ENCODE data around the gene FKBP7. TPM values are rescaled to one million over a fixed set of nuclear protein-coding genes. Genes with fewer than 3 reads are reported as not detected.

FKBP7 gene
- total and polyA plus RNA-seq, 2 of the 13 experiments (the other 11 are each of a cell fraction or from before 2014, with no cell fraction given), result 12.4 to 14.8 TPM

DNA sequence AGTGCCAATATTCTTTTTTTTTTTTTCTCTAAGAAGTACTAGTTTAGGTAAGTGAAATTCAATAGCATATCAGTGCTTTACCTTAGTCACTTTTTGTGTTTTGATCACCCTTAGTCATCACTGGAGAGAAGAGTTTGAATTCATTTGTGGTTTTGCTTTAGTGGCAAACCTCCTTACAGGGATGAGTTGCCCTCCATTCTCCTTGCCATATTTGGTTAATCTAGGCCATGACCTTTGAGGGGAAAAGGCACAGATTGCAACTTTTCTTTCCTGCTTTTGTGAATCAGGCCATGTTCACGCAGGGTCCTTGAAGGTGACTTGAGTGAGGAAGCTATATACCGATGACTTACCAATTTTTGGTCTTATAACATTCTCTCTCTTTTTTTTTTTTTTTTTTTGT is 36.3 kb upstream of the FKBP7 start:
- Histone ChIP-seq H4K20me1 (ENCODE audit: insufficient read depth, low read length) (no peaks in the 10 kb centered on the region), H2AFZ (ENCODE audit: low read length) (no peak overlapping the region), H3K4me1 (ENCODE audit: insufficient read depth, low read length) (no peaks in the 10 kb centered on the region), H3K4me2 (ENCODE audit: low read depth, low read length) (no peak overlapping the region), H3K4me3 (replicated peaks in 1 of 3; ENCODE audit: insufficient read depth in 1 of 3, low read depth in 2 of 3, low read length in 3 of 3) (no peak overlapping the region), H3K27me3 (ENCODE audit: control insufficient read depth in 1 of 2, insufficient read depth in 2 of 2, low read length in 2 of 2) (no peaks in the 10 kb centered on the region), H3K27ac (ENCODE audit: extremely low read length, insufficient read depth, low read length) (no peak overlapping the region), H3K36me3 (replicated peaks in 1 of 2; ENCODE audit: control insufficient read depth in 1 of 2, insufficient read depth in 2 of 2, low read length in 2 of 2) (peaks cover 4 to 9% of the 10 kb centered on the region in 2 experiments; a peak in 4 of 5 replicates), H3K9me3 (ENCODE audit: low read length) (no peaks in the 10 kb centered on the region), H3K9ac (ENCODE audit: insufficient read depth, low read depth, low read length) (no peak overlapping the region), H3K79me2 (ENCODE audit: insufficient read depth, low read length) (no peaks in the 10 kb centered on the region)
- DNase-seq (ENCODE audit: low spot score) (no peak), FAIRE-seq (no peak), ATAC-seq (no peak)
- intact Hi-C loops (cut with micrococcal nuclease; ENCODE audit: unreplicated experiment) (no loop called here), in situ Hi-C loops (cut with HindIII; ENCODE audit: extremely low pct_ligation_motif_present, low pct_unique_long_range_greater_than_20kb) (no loop called here)
- TF ChIP-seq DR1 (CRISPR knock-in tag; IDR thresholded peaks at IDR 0.05), result no peak
- TF ChIP-seq SRF (IDR thresholded peaks at IDR 0.05; ENCODE audit: low read depth, low read length), result 0 out of 2 replicates have a peak, but pooled peaks have one; percentile 32
- BruUV-seq (replicated peaks), result no TSS peak
- ChIA-PET POLR2A (no interaction called here), CTCF (ENCODE audit: low intra/inter-chr PET ratio, low total read pairs) (no interaction called here)
- 97% methylated on average over 2 of the region's 2 CpGs for WGBS (ENCODE audit: low lambda C conversion rate)

DNA sequence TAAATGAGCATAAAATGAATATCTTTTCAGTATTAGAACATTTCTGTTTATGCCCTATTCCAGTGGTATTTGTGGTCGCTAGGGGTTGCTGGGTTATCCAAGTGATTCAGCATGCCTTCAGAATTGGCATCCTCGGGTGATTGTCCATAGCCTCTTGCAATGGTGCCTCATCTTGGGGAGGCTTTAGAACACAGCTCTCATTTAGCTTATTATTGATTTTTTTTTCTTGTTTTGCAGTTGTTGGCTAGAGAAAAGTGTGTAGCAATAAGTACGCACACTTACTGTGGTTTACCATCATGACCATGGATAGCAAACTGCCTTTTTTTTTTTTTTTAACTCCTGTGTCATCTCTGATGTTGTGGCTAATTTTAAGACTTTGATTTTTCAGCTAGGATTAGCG is 35.5 kb upstream of the FKBP7 start:
- ChIA-PET POLR2A (no interaction called here), CTCF (ENCODE audit: low intra/inter-chr PET ratio, low total read pairs) (no interaction called here)
- in situ Hi-C loops (cut with HindIII; ENCODE audit: extremely low pct_ligation_motif_present, low pct_unique_long_range_greater_than_20kb), result no loop called here
- Histone ChIP-seq H2AFZ (ENCODE audit: low read length) (no peak overlapping the region), H3K79me2 (ENCODE audit: insufficient read depth, low read length) (no peaks in the 10 kb centered on the region), H3K36me3 (replicated peaks in 1 of 2; ENCODE audit: control insufficient read depth in 1 of 2, insufficient read depth in 2 of 2, low read length in 2 of 2) (peaks cover 6 to 9% of the 10 kb centered on the region in 2 experiments; a peak in 4 of 5 replicates), H4K20me1 (ENCODE audit: insufficient read depth, low read length) (no peaks in the 10 kb centered on the region), H3K27me3 (ENCODE audit: control insufficient read depth in 1 of 2, insufficient read depth in 2 of 2, low read length in 2 of 2) (no peaks in the 10 kb centered on the region), H3K4me2 (ENCODE audit: low read depth, low read length) (no peak overlapping the region), H3K27ac (ENCODE audit: extremely low read length, insufficient read depth, low read length) (no peak overlapping the region), H3K9me3 (ENCODE audit: low read length) (no peaks in the 10 kb centered on the region), H3K4me1 (ENCODE audit: insufficient read depth, low read length) (no peaks in the 10 kb centered on the region), H3K9ac (ENCODE audit: insufficient read depth, low read depth, low read length) (no peak overlapping the region), H3K4me3 (replicated peaks in 1 of 3; ENCODE audit: insufficient read depth in 1 of 3, low read depth in 2 of 3, low read length in 3 of 3) (no peak overlapping the region)
- 95% methylated on average over 4 of the region's 4 CpGs for WGBS (ENCODE audit: low lambda C conversion rate)
- intact Hi-C loops (cut with micrococcal nuclease; ENCODE audit: unreplicated experiment), result no loop called here
- no peak for DNase-seq (ENCODE audit: low spot score)
- no peak for ATAC-seq
- no TSS peak for BruUV-seq (replicated peaks)
- TF ChIP-seq, protein P1, sequence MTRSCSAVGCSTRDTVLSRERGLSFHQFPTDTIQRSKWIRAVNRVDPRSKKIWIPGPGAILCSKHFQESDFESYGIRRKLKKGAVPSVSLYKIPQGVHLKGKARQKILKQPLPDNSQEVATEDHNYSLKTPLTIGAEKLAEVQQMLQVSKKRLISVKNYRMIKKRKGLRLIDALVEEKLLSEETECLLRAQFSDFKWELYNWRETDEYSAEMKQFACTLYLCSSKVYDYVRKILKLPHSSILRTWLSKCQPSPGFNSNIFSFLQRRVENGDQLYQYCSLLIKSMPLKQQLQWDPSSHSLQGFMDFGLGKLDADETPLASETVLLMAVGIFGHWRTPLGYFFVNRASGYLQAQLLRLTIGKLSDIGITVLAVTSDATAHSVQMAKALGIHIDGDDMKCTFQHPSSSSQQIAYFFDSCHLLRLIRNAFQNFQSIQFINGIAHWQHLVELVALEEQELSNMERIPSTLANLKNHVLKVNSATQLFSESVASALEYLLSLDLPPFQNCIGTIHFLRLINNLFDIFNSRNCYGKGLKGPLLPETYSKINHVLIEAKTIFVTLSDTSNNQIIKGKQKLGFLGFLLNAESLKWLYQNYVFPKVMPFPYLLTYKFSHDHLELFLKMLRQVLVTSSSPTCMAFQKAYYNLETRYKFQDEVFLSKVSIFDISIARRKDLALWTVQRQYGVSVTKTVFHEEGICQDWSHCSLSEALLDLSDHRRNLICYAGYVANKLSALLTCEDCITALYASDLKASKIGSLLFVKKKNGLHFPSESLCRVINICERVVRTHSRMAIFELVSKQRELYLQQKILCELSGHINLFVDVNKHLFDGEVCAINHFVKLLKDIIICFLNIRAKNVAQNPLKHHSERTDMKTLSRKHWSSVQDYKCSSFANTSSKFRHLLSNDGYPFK (CRISPR knock-in tag; IDR thresholded peaks at IDR 0.05; ENCODE audit: borderline replicate concordance), result no peak
- TF ChIP-seq ZNF44 (CRISPR knock-in tag; IDR thresholded peaks at IDR 0.05) (no peak), ZFP90 (CRISPR knock-in tag; IDR thresholded peaks at IDR 0.05; ENCODE audit: borderline replicate concordance) (no peak), NCOA2 (CRISPR knock-in tag; IDR thresholded peaks at IDR 0.05) (no peak), RFX5 (IDR thresholded peaks at IDR 0.05; ENCODE audit: low read depth, low read length) (peak; percentile 33; the same call in 1 of the 2 replicates), ZFX (CRISPR knock-in tag; IDR thresholded peaks at IDR 0.05; ENCODE audit: low read depth) (no peak), ZNF562 (CRISPR knock-in tag; IDR thresholded peaks at IDR 0.05; ENCODE audit: borderline replicate concordance) (no peak)
- TF ChIP-seq, protein P2, sequence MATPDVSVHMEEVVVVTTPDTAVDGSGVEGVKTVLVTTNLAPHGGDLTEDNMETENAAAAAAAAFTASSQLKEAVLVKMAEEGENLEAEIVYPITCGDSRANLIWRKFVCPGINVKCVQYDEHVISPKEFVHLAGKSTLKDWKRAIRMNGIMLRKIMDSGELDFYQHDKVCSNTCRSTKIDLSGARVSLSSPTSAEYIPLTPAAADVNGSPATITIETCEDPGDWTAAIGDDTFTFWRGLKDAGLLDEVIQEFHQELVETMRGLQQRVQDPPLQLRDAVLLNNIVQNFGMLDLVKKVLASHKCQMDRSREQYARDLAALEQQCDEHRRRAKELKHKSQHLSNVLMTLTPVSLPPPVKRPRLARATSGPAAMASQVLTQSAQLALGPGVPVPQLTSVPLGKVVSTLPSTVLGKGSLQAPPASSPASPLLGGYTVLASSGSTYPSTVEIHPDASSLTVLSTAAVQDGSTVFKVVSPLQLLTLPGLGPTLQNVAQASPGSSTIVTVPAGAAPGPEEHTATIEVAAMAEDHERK (CRISPR knock-in tag; IDR thresholded peaks at IDR 0.05; ENCODE audit: low read depth), result no peak
- TF ChIP-seq, protein P3, sequence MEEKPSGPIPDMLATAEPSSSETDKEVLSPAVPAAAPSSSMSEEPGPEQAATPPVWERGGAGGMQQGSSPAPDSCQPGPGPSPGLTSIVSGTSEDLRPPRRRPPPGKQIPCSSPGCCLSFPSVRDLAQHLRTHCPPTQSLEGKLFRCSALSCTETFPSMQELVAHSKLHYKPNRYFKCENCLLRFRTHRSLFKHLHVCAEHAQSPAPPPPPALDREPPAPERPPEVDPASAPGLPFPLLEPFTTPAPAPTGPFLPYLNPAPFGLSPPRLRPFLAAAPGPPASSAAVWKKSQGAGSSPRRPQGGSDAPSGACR (CRISPR knock-in tag; IDR thresholded peaks at IDR 0.05), result no peak
- no peak for FAIRE-seq
